Measurements from ENCODE around the gene ELK4. TPM values are rescaled to one million over a fixed set of nuclear protein-coding genes. Genes with fewer than 3 reads are reported as not detected.

ELK4 gene
- polyA plus RNA-seq, 1 donor (not counting 4 experiments of a cell fraction or from before 2014, with no cell fraction given), result 8.6 TPM

DNA sequence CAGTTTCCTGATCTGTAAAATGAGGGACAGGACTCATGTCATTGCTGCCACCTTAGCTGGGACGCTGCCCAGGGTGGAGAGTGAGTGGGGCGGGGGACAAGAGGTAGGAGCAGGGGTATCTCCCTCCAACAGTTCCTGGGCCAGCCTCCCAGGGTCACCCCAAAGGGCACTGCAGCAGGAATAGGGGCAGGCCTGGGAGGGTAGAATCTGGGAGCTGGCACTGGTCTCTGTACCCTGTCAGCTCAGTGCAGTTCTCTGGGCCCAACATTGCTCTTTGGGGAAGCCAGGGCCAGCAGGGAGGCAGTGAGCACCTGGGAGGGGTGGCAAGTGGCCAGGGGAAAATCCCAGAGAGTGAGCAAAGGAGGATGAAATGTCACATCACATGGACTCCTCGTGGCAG lies 55.8 kb downstream of the ELK4 start:
- no peaks in the 10 kb centered on the region for H3K9me3 ChIP-seq (ENCODE audit: control insufficient read depth, low read depth, low read length)
- no peaks in the 10 kb centered on the region for H3K4me1 ChIP-seq (ENCODE audit: control insufficient read depth, extremely low read depth, insufficient read depth, low read length)
- peaks cover 62% of the 10 kb centered on the region for H3K27me3 ChIP-seq (ENCODE audit: control insufficient read depth, extremely low read depth, insufficient read depth, low read length)
- H3K4me3 ChIP-seq (ENCODE audit: control insufficient read depth in 2 of 3, extremely low read depth in 1 of 3, insufficient read depth in 2 of 3, low read depth in 1 of 3, low read length in 3 of 3), result no peak overlapping the region
- H4K20me1 ChIP-seq (ENCODE audit: control insufficient read depth, extremely low read depth, insufficient read depth, low read length), result no peaks in the 10 kb centered on the region
- no peak overlapping the region for H3K4me2 ChIP-seq (ENCODE audit: control insufficient read depth, extremely low read depth, insufficient read depth, low read depth, low read length)
- H3K9ac ChIP-seq (ENCODE audit: control insufficient read depth, extremely low read depth, insufficient read depth, low read length), result no peak overlapping the region
- H3K36me3 ChIP-seq (ENCODE audit: control insufficient read depth in 2 of 2, extremely low read depth in 1 of 2, insufficient read depth in 2 of 2, low read length in 2 of 2), result no peaks in the 10 kb centered on the region
- no peak overlapping the region for H3K27ac ChIP-seq (ENCODE audit: control insufficient read depth, insufficient read depth, low read length)
- TF ChIP-seq CTCF (optimal IDR thresholded peaks at IDR 0.05 in 1 of 3, IDR thresholded peaks at IDR 0.05 in 1 of 3, conservative IDR thresholded peaks at IDR 0.05 in 1 of 3; ENCODE audit: extremely low read depth in 1 of 3, insufficient read depth in 2 of 3, low read length in 3 of 3) (no peak), EZH2 (IDR thresholded peaks at IDR 0.05; ENCODE audit: low read length) (no peak)
- dilution Hi-C loops (cut with MboI; ENCODE audit: extremely low pct_ligation_motif_present, low sequenced_read_pairs), result no loop called here
- H3K9me1 ChIP-seq (ENCODE audit: control insufficient read depth, extremely low read depth, insufficient read depth, low read length), result no peaks in the 10 kb centered on the region
- no peaks in the 10 kb centered on the region for H3K79me2 ChIP-seq (ENCODE audit: control insufficient read depth, insufficient read depth, low read length)
- FAIRE-seq (no peak), DNase-seq (ENCODE audit: low read depth, low spot score) (no peak)
- no peak overlapping the region for H2AFZ ChIP-seq (ENCODE audit: control insufficient read depth, low read length)

DNA sequence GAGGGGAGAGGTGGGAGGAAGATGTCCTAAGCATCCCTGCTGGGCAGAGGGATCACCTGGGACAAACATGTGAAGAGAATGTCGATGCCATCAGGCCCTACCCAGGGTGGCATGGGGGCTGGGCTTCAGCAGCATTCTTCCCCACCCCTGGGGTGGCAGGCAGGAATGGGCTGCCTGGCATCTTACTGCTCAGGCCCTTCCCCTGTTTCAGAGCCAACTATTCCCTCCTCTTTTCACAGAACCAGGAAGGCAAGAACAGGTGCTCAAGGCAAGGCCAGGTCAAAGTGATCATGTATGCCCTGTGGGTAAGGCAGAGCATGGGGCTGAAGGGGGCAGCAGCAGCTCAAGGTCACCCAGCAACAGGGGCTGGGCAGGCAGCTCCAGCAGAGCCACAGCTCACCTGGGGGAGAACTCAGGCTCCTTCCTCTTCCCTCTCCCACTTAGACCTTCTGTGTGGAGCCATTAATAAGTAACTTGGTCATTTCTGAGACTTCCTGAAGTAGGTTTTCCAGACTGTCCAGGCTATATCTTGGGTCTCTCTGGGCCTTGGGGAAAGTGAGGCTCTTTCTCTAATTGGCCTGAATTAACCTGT lies 56.4 kb downstream of the ELK4 start:
- TF ChIP-seq CTCF (optimal IDR thresholded peaks at IDR 0.05 in 1 of 3, IDR thresholded peaks at IDR 0.05 in 1 of 3, conservative IDR thresholded peaks at IDR 0.05 in 1 of 3; ENCODE audit: extremely low read depth in 1 of 3, insufficient read depth in 2 of 3, low read length in 3 of 3) (no peak), EZH2 (IDR thresholded peaks at IDR 0.05; ENCODE audit: low read length) (no peak)
- peaks cover 59% of the 10 kb centered on the region for H3K27me3 ChIP-seq (ENCODE audit: control insufficient read depth, extremely low read depth, insufficient read depth, low read length)
- no peaks in the 10 kb centered on the region for H3K9me1 ChIP-seq (ENCODE audit: control insufficient read depth, extremely low read depth, insufficient read depth, low read length)
- no peak overlapping the region for H3K4me2 ChIP-seq (ENCODE audit: control insufficient read depth, extremely low read depth, insufficient read depth, low read depth, low read length)
- no peaks in the 10 kb centered on the region for H3K36me3 ChIP-seq (ENCODE audit: control insufficient read depth in 2 of 2, extremely low read depth in 1 of 2, insufficient read depth in 2 of 2, low read length in 2 of 2)
- no peak overlapping the region for H3K9ac ChIP-seq (ENCODE audit: control insufficient read depth, extremely low read depth, insufficient read depth, low read length)
- FAIRE-seq, result no peak
- H3K9me3 ChIP-seq (ENCODE audit: control insufficient read depth, low read depth, low read length), result no peaks in the 10 kb centered on the region
- H3K79me2 ChIP-seq (ENCODE audit: control insufficient read depth, insufficient read depth, low read length), result no peaks in the 10 kb centered on the region
- H3K4me3 ChIP-seq (ENCODE audit: control insufficient read depth in 2 of 3, extremely low read depth in 1 of 3, insufficient read depth in 2 of 3, low read depth in 1 of 3, low read length in 3 of 3), result no peak overlapping the region
- H3K27ac ChIP-seq (ENCODE audit: control insufficient read depth, insufficient read depth, low read length), result no peak overlapping the region
- H2AFZ ChIP-seq (ENCODE audit: control insufficient read depth, low read length), result no peak overlapping the region
- H4K20me1 ChIP-seq (ENCODE audit: control insufficient read depth, extremely low read depth, insufficient read depth, low read length), result no peaks in the 10 kb centered on the region
- dilution Hi-C loops (cut with MboI; ENCODE audit: extremely low pct_ligation_motif_present, low sequenced_read_pairs), result no loop called here
- no peak for DNase-seq (ENCODE audit: low read depth, low spot score)
- no peaks in the 10 kb centered on the region for H3K4me1 ChIP-seq (ENCODE audit: control insufficient read depth, extremely low read depth, insufficient read depth, low read length)
